Inflammatory macrophage (primary cell): ENCODE measurements around the gene HTR2C.
"Not testable (repeated sequence)": the region's sequence is repeated elsewhere in the genome, so short reads cannot be mapped to it uniquely, and the experiment has no call there.

ENCODE experiments used
- DNase-seq, 2 donors: peaks; one replicate each; pipeline ENCODE4 v3.0.0-alpha.2; 2020 to 2022
- total RNA-seq, 18 experiments: gene quantifications; one replicate each; lab custom pipeline; 2026; ENCODE audit warnings: mixed read lengths in 6 of 18, inconsistent platforms in 2 of 18; lab: John Stamatoyannopoulos, UW

Gene HTR2C
- 0 to 0.15 (median 0) reads per million in 18 experiments for total RNA-seq

GRCh38 chrX:114583646-114584374 lies at the start of gene HTR2C:
Gene HTR2C, plus strand, starts transcription at chrX:114584086. Its CDS starts 142,851 bp downstream, at chrX:114726937.
- DNase-seq: no peak

- DNase-seq: no peak
Observed at GRCh38 chrX:114580336-114580735, 3.5 kb upstream of the HTR2C start.

GRCh38 chrX:114581528-114582263 lies 2.2 kb upstream of the HTR2C start:
- DNase-seq: no peak

GRCh38 chrX:114582264-114582632 lies 1.6 kb upstream of the HTR2C start:
- no peak for DNase-seq

- no peak for DNase-seq
Observed at GRCh38 chrX:114582698-114583395, 1.0 kb upstream of the HTR2C start.

- DNase-seq: peak in 1 of 2 donors; percentile 5
Observed at GRCh38 chrX:114584375-114584943, 573 bp downstream of the HTR2C start.

- DNase-seq: no peak
Observed at GRCh38 chrX:114584983-114585842, 1.3 kb downstream of the HTR2C start.

GRCh38 chrX:114591121-114591520 lies 7.2 kb downstream of the HTR2C start:
- peak; percentile 2 to 82 for DNase-seq

GRCh38 chrX:114599305-114599704 lies 15.4 kb downstream of the HTR2C start:
- DNase-seq: no peak

- no peak for DNase-seq
Observed at GRCh38 chrX:114599911-114600310, 16.0 kb downstream of the HTR2C start.

- DNase-seq: not testable (repeated sequence)
Observed at GRCh38 chrX:114606619-114607018, 22.7 kb downstream of the HTR2C start.

GRCh38 chrX:114611018-114611619 lies 27.2 kb downstream of the HTR2C start:
- peak; percentile 16 to 30 for DNase-seq

GRCh38 chrX:114615765-114616164 lies 31.9 kb downstream of the HTR2C start:
- no peak for DNase-seq

GRCh38 chrX:114619874-114620273 lies 36.0 kb downstream of the HTR2C start:
- no peak for DNase-seq

GRCh38 chrX:114626323-114626722 lies 42.4 kb downstream of the HTR2C start:
- DNase-seq: no peak

- no peak for DNase-seq
Observed at GRCh38 chrX:114635986-114636385, 52.1 kb downstream of the HTR2C start.

- DNase-seq: no peak
Observed at GRCh38 chrX:114650351-114650750, 66.5 kb downstream of the HTR2C start.

- no peak for DNase-seq
Observed at GRCh38 chrX:114675365-114675764, 91.5 kb downstream of the HTR2C start.

GRCh38 chrX:114700533-114700932 lies 116.6 kb downstream of the HTR2C start:
- DNase-seq: not testable (repeated sequence)

GRCh38 chrX:114709406-114709805 lies 125.5 kb downstream of the HTR2C start:
- no peak for DNase-seq

- DNase-seq: no peak
Observed at GRCh38 chrX:114710571-114710970, 126.7 kb downstream of the HTR2C start.

- DNase-seq: no peak
Observed at GRCh38 chrX:114712466-114712865, 128.6 kb downstream of the HTR2C start.
